Measurements from ENCODE around the gene HNRNPM. TPM values are rescaled to one million over a fixed set of nuclear protein-coding genes. Genes with fewer than 3 reads are reported as not detected.

The HNRNPM gene
- total RNA-seq, 1 experiment from 2014 or later, result 468 TPM

DNA sequence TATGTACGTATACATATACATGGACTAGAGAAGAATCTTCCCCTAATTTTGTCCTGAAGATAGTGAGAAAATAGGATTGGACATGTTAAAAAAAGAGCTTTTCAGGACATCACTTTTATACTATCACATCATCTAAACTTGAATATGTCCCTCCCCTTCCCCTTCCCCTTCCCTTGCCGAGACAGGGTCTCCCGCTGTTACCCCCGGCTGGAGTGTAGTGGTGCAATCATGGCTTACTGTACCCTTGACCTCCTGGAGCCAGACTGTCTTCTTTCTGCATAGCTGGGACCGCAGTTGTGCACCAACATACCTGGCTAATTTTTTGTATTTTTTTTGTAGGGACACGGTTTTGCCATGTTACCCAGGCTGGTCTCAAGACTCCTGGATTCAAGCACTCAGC lies 6.6 kb downstream of the HNRNPM start:
- Histone ChIP-seq H3K79me2 (ENCODE audit: insufficient read depth, low read length) (peaks cover 91% of the 10 kb centered on the region), H3T11ph (ENCODE audit: low read length) (no peak overlapping the region), H3K56ac (ENCODE audit: insufficient read length, low read depth, low read length) (no peak overlapping the region), H4K91ac (ENCODE audit: insufficient read length, low read depth, low read length) (no peak overlapping the region), H3K9ac (ENCODE audit: extremely low read depth, insufficient read length, low read length) (no peak overlapping the region), H4K5ac (ENCODE audit: insufficient read length, low read depth, low read length) (no peak overlapping the region), H2BK20ac (ENCODE audit: low read depth, low read length, poor library complexity, severe bottlenecking) (no peak overlapping the region), H3K4me2 (ENCODE audit: insufficient read depth, insufficient read length, low read length) (no peak overlapping the region), H3K4ac (ENCODE audit: low read depth, low read length) (no peak overlapping the region), H3K27me3 (ENCODE audit: insufficient read depth, low read length) (no peaks in the 10 kb centered on the region), H4K20me1 (ENCODE audit: control insufficient read depth, insufficient read depth, insufficient read length) (peaks cover 4% of the 10 kb centered on the region), H3K27ac (ENCODE audit: insufficient read length, low read depth, low read length) (no peak overlapping the region), H3K9me3 (ENCODE audit: control insufficient read depth, low read depth, low read length) (no peaks in the 10 kb centered on the region), H2AFZ (ENCODE audit: low read length) (no peak overlapping the region), H4K8ac (replicated peaks; ENCODE audit: insufficient read length, low read depth, low read length) (no peak overlapping the region), H3K23me2 (ENCODE audit: insufficient read length, low read depth, low read length, poor library complexity, severe bottlenecking) (no peaks in the 10 kb centered on the region), H3K18ac (ENCODE audit: insufficient read length, low read depth, low read length) (no peak overlapping the region), H2BK15ac (ENCODE audit: low read depth, low read length) (no peak overlapping the region), H2BK5ac (ENCODE audit: insufficient read length, low read length) (no peak overlapping the region), H2AK5ac (ENCODE audit: insufficient read length, low read length) (no peak overlapping the region), H3K4me1 (ENCODE audit: insufficient read depth, low read length) (peaks cover 10% of the 10 kb centered on the region), H3K14ac (ENCODE audit: insufficient read depth, low read length) (no peak overlapping the region), H3K23ac (ENCODE audit: insufficient read length, low read depth, low read length) (no peak overlapping the region), H2BK12ac (ENCODE audit: insufficient read length, low read depth, low read length) (no peak overlapping the region), H3K79me1 (ENCODE audit: insufficient read depth, low read depth, low read length, poor library complexity, severe bottlenecking) (no peaks in the 10 kb centered on the region), H2BK120ac (ENCODE audit: low read depth, low read length, poor library complexity, severe bottlenecking) (no peak overlapping the region)
- peak overlapping the region in 2 of 3 experiments; percentile 75 to 86; a peak in 3 of 7 replicates for H3K27ac Mint-ChIP-seq
- H3K9me3 Mint-ChIP-seq, result no peaks in the 10 kb centered on the region
- WGBS (ENCODE audit: extremely low coverage, insufficient read length, low lambda C conversion rate), result no CpG with 5 or more reads among the region's 6 CpGs
- peak overlapping the region in 1 of 2 experiments; percentile 56; a peak in 3 of 5 replicates for H3K4me3 Mint-ChIP-seq
- peaks cover 73 to 82% of the 10 kb centered on the region in 2 experiments for H3K4me1 Mint-ChIP-seq
- TF ChIP-seq, protein P1, sequence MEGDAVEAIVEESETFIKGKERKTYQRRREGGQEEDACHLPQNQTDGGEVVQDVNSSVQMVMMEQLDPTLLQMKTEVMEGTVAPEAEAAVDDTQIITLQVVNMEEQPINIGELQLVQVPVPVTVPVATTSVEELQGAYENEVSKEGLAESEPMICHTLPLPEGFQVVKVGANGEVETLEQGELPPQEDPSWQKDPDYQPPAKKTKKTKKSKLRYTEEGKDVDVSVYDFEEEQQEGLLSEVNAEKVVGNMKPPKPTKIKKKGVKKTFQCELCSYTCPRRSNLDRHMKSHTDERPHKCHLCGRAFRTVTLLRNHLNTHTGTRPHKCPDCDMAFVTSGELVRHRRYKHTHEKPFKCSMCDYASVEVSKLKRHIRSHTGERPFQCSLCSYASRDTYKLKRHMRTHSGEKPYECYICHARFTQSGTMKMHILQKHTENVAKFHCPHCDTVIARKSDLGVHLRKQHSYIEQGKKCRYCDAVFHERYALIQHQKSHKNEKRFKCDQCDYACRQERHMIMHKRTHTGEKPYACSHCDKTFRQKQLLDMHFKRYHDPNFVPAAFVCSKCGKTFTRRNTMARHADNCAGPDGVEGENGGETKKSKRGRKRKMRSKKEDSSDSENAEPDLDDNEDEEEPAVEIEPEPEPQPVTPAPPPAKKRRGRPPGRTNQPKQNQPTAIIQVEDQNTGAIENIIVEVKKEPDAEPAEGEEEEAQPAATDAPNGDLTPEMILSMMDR (conservative IDR thresholded peaks at IDR 0.05), result no peak
- H3K36me3 Mint-ChIP-seq (ENCODE audit: insufficient read depth in 1 of 3, low read depth in 3 of 3), result peaks cover 33 to 71% (median 58%) of the 10 kb centered on the region in 3 experiments
- DNase-seq, result no peak
- no peaks in the 10 kb centered on the region for H3K27me3 Mint-ChIP-seq (ENCODE audit: low read depth)

Measured in H9 (cell line).